NCI-H2171 (cell line): Measurements from ENCODE around the gene ZNF800.

Experiments
- DNase-seq: peaks from one replicate; lab custom pipeline; 2025; lab: John Stamatoyannopoulos, UW

Gene ZNF800

DNA sequence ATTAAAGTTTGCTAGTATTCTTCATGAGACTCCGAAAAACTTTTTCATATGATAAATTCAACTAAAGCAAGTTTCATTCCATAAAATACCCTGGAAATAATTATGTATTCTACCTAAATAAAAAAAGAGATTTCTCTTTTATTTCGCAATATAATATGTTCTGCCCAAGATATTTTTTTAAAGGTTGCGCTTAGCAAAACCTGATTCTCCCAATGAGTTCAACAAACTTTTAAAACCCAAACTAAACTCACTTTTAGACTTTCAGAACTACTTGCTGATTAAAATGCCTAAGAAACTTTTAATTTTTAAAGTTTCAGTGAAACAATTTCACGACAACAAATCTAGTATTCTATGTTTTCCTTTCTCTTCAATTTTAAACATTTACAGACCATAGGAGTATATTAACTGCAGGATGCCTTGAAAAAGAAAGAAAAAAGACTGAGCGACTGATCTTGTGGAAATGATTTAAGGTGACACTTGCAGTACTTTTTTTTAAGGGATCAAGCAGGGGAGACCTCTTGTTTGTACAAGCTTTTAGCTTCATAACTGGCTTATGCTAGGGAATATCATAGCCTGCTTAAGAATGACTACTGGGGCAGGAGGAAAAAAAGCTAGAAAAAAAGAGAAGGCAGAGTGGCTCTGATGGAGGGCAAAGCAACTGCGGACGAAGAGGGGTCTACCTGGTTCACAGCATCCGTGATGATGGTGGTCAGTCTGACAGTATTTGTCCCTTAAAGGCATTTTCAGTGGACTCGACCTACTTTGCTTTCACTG is 1.5 kb downstream of the ZNF800 start:
- no peak for DNase-seq

DNA sequence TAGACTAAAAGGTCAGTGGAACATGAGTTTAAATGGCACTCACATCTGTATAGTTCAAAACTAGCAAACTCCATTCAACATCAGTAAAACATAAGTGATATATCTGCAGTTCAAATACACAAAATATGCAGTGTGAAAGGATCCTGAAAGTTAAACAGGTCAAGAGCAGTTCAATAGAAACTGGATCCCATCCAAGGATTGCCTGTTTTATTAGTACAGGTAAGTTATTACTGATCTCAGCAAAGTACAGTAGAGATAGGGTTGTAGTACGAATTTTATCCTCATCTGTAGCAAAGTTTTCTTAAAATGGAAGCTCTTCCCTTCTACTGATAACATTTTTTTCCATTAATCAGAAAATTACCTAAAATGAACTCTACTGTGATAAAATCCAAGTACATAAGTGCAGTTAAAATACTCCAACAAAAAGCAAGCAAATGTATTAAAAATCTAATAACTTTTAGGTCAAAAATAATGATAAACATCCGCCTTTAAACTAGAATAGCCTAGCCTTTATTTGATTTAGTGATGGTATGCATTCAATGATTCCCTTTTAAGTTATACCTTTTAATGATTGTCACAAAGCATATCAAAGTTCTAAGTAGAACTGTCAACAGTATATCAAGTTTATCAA is 2.2 kb downstream of the ZNF800 start:
- no peak for DNase-seq

- DNase-seq, result no peak
Observed at GRCh38 chr7:127389321-127389720, 3.2 kb downstream of the ZNF800 start.

- no peak for DNase-seq
Observed at GRCh38 chr7:127387974-127388373, 4.5 kb downstream of the ZNF800 start.

GRCh38 chr7:127383123-127383835 is 9.2 kb downstream of the ZNF800 start:
- no peak for DNase-seq

- DNase-seq, result no peak
Observed at GRCh38 chr7:127382301-127383085, 10.0 kb downstream of the ZNF800 start.

DNA sequence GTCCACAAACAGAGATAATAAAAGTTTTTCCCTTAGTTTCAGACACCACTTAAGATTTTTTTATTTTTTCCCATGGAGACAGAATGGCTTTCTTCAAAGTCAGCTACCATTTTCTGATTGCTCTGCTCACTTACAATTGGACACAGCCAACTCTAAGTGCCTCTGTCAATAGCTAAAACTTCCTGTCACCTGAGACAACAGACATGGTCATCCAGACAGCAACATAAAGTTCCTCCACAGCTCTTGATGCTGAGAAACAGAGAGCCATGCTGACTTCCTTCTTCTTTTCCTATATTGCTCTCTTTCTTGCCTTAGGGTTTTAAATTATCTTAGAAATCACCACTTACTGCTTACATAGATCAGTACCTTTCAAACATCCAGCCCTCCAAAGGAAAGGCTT is 12.0 kb downstream of the ZNF800 start:
- DNase-seq, result no peak

DNA sequence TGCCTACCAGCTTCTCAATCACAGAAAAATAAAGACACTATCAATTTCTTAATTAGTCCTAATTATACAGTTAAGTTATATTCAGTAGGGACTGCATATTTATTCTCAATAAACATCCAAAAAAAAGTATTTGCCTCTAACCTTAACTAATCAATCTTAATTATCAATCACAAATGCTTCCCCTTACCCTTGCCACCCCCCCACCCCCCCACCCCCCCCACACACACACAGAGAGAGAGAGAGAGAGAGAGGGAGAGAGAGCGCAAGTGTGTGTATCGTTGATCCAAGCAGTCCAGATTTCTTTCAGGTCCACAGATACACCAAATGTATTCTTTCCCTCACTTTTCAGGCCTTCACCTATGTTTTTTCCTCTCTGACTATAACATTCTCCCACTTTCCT is 12.9 kb downstream of the ZNF800 start:
- DNase-seq, result no peak

DNA sequence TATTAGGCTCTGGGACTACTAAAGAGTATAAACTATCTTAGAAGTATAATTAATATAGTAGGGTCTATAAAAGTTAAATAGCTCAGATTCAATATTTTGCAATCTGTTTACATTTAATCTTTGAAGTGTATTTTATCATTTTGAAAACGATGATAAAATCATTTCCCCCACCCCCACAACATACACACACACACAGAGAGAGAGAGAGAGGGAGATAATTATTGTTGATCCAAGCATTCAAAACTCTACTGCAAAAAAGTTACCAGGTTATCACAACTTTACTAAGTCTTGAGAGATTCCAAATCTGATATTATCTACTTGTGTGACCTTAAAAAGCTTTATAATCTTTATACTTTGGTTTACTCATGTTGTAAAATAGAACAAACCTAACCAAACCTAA is 14.0 kb downstream of the ZNF800 start:
- DNase-seq, result no peak

DNA sequence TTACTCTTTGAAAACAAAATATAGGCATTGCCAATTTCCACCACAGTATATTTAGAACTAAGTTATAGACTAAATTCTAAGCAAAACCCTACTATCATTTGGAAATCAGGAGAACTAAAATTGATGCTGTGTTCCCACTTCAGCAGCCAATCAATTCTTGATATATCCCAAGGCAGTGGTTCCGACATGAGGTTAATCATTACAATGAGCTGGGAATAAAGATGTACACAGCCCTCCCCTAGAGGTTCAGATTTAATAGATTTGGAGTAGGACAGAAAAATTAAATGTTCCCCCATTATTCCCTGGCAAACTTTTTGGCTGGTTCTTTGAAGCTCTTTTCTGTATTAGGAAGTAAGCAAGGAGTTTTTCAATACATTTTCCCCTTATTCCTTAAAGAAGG is 15.1 kb downstream of the ZNF800 start:
- no peak for DNase-seq

- DNase-seq, result no peak
Observed at GRCh38 chr7:127375631-127376030, 16.9 kb downstream of the ZNF800 start.

- DNase-seq, result no peak
Observed at GRCh38 chr7:127367679-127368078, 24.8 kb downstream of the ZNF800 start.

DNA sequence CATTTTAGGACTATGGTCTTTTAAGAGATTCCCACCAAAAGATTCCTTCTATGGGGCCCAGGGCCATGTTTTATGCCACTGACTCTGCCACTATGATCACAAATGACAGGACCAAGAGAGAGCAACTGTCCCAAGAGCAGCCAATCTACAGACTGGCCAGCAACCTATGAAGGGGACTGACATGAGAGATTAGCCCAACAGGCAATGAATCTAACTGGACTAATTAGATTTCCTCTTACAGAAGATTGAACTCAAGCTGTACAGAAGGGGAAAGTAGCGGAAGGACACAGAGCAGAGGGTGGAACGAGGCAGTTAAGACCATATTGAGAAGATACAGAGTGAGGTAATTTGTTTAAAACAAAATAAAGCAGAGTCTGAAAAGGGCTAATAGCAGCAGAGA is 25.8 kb downstream of the ZNF800 start:
- DNase-seq, result no peak

DNA sequence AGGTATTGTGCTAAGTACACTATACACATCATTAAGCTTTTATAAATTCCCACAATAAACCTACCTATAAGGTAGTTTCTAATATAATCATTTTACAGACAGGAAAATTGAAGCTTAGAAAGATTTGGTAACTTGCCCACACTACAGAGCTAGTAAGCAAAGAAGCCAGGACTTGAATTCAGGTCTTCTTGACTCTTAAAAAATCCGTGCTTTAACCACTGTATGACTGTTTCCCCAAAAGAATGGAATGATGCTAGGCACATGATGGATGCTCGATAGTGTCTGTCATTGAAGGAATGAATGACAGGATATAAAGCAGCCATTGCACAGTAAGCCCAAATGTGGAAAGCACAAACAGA is 26.6 kb downstream of the ZNF800 start:
- no peak for DNase-seq

DNA sequence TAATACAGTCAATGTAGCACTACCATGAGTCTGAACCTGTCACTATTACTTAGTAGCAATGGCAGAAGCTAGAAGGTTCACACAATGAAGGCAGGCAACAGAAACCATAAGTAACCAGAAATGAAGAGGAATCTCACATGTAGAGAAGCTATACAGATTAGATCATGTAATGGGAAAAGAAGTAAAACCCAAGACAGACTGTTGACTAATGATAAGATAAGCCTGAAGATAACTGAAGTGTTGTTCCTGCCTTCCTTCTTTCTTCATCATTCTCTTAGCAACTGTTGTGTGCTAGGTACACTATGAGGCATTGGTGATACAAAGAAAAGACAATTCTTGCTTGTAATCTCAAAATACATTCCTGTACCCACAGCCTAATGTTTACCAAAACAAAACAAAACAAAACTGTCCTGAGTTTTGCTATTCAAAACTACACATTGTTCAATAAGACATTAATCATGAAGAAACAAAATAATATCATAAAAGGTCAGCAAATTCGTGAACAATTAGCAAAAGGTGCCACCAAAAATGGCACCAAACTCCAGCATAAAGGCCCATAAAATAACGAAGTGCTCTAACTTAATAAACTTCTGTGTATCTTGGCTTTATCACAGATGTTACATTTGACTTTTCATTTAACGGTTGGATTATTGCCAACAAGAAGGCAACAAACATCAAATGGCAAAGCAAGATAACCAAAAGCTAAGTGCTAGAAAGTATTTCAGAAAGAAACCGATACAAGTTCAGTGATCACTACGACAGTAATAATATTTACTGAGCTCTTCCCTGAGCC is 27.1 kb downstream of the ZNF800 start:
- DNase-seq, result no peak

- DNase-seq, result no peak
Observed at GRCh38 chr7:127362364-127363027, 30.0 kb downstream of the ZNF800 start.

GRCh38 chr7:127361736-127362135 is 30.8 kb downstream of the ZNF800 start:
- DNase-seq, result no peak

GRCh38 chr7:127359011-127359410 is 33.5 kb downstream of the ZNF800 start:
- DNase-seq, result no peak

- DNase-seq, result no peak
Observed at GRCh38 chr7:127353897-127354296, 38.6 kb downstream of the ZNF800 start.

- DNase-seq, result no peak
Observed at GRCh38 chr7:127350586-127350985, 41.9 kb downstream of the ZNF800 start.

DNA sequence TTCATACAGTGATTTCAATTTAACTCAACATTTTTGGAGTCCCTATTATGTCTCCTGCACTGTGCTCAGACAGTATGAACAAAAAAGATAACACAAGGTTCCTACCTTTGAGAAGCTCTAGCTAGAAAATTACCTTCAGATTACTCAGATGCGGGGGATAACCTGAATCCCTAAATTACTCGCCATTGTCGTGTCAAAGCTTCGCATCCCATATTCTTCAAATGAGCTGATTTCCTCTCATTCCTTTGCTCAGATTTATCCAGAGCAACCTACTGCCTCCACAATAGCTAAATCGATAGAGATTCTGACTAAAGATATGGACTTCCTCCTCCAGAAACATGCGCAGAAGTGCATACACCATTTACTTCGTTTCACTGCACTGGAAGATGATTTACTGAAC is 42.6 kb downstream of the ZNF800 start:
- DNase-seq, result no peak
